Measurements from ENCODE around the gene WDR17.

- TF ChIP-seq POLR2A (IDR thresholded peaks at IDR 0.05): no peak
- TF ChIP-seq, protein P1, sequence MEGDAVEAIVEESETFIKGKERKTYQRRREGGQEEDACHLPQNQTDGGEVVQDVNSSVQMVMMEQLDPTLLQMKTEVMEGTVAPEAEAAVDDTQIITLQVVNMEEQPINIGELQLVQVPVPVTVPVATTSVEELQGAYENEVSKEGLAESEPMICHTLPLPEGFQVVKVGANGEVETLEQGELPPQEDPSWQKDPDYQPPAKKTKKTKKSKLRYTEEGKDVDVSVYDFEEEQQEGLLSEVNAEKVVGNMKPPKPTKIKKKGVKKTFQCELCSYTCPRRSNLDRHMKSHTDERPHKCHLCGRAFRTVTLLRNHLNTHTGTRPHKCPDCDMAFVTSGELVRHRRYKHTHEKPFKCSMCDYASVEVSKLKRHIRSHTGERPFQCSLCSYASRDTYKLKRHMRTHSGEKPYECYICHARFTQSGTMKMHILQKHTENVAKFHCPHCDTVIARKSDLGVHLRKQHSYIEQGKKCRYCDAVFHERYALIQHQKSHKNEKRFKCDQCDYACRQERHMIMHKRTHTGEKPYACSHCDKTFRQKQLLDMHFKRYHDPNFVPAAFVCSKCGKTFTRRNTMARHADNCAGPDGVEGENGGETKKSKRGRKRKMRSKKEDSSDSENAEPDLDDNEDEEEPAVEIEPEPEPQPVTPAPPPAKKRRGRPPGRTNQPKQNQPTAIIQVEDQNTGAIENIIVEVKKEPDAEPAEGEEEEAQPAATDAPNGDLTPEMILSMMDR (IDR thresholded peaks at IDR 0.05): no peak
Measured at GRCh38 chr4:176030391-176030790, 35.2 kb upstream of the WDR17 start.
